GM23248 (cell line): ENCODE measurements around the gene PEAK1. TPM values are rescaled to one million over a fixed set of nuclear protein-coding genes. Genes with fewer than 3 reads are reported as not detected.
A peak's percentile ranks its signal among the peaks of the same experiment; 100 is the strongest.

Experiments
- DNase-seq: peaks from one replicate; pipeline ENCODE4 v3.0.0-alpha.2; 2015
- H2AFZ ChIP-seq: fragments of 200-600 bp; sonication (generic); 2 replicates; pipeline ENCODE4 v1.6.1; 2016; ENCODE audit warnings: antibody characterized with exemption
- H3F3A ChIP-seq: fragments of 200-600 bp; sonication (generic); 2 replicates; pipeline ENCODE4 v1.6.1; 2016; ENCODE audit warnings: mild to moderate bottlenecking, antibody characterized with exemption, mixed run types; ENCODE audit not compliant: insufficient read depth
- H3K27ac ChIP-seq: fragments of 200-600 bp; sonication (generic); 2 replicates; pipeline ENCODE4 v1.5.1; 2016; ENCODE audit warnings: mild to moderate bottlenecking
- H3K27me3 ChIP-seq: fragments of 200-600 bp; sonication (generic); replicated peaks from 2 replicates; pipeline ENCODE4 v1.6.1; 2016; ENCODE audit warnings: mild to moderate bottlenecking; ENCODE audit not compliant: insufficient read depth
- H3K36me3 ChIP-seq: fragments of 200-600 bp; sonication (generic); 2 replicates; pipeline ENCODE4 v1.6.1; 2016; ENCODE audit warnings: low read depth, mild to moderate bottlenecking
- H3K4me1 ChIP-seq: fragments of 200-600 bp; sonication (generic); 2 replicates; pipeline ENCODE4 v1.6.1; 2016; ENCODE audit warnings: mild to moderate bottlenecking; ENCODE audit not compliant: insufficient read depth
- H3K4me2 ChIP-seq: fragments of 200-600 bp; sonication (generic); one replicate; pipeline ENCODE4 v1.6.1; 2016; ENCODE audit warnings: mild to moderate bottlenecking; ENCODE audit not compliant: unreplicated experiment
- H3K4me3 ChIP-seq: fragments of 200-600 bp; sonication (generic); 2 replicates; pipeline ENCODE4 v1.5.1; 2016; ENCODE audit warnings: mild to moderate bottlenecking
- H3K79me2 ChIP-seq: fragments of 200-600 bp; sonication (generic); 2 replicates; pipeline ENCODE4 v1.6.1; 2016; ENCODE audit warnings: mild to moderate bottlenecking; ENCODE audit not compliant: insufficient read depth
- H3K9ac ChIP-seq: fragments of 200-600 bp; sonication (generic); 2 replicates; pipeline ENCODE4 v1.6.1; 2016; ENCODE audit warnings: mild to moderate bottlenecking
- H3K9me2 ChIP-seq: fragments of 200-600 bp; sonication (generic); 2 replicates; pipeline ENCODE4 v1.6.1; 2016; ENCODE audit warnings: mixed run types, mild to moderate bottlenecking, moderate library complexity; ENCODE audit not compliant: insufficient read depth
- H3K9me3 ChIP-seq: fragments of 200-600 bp; sonication (generic); one replicate; pipeline ENCODE4 v1.6.1; 2017; ENCODE audit warnings: low read depth
- H4K20me1 ChIP-seq: fragments of 200-600 bp; sonication (generic); 2 replicates; pipeline ENCODE4 v1.6.0; 2016; ENCODE audit not compliant: insufficient read depth
- EZH2 ChIP-seq: fragments of 200-600 bp; sonication (generic); IDR thresholded peaks from 2 replicates; pipeline ENCODE4 v1.6.1; 2018; ENCODE audit warnings: antibody characterized with exemption, mild to moderate bottlenecking; ENCODE audit not compliant: insufficient read depth, poor library complexity, severe bottlenecking
- EZH2phosphoT487 ChIP-seq: fragments of 200-600 bp; sonication (generic); IDR thresholded peaks from 2 replicates; pipeline ENCODE4 v1.6.1; 2018; ENCODE audit warnings: antibody characterized with exemption, moderate library complexity, mild to moderate bottlenecking, low read depth; ENCODE audit not compliant: insufficient read depth
- WGBS, 2 experiments: methylation state at CpG; one replicate each; pipeline ENCODE4 v1.1.6; 2015 to 2017; ENCODE audit warnings: low lambda C conversion rate in 2 of 2, low coverage in 1 of 2; ENCODE audit errors: missing lambda C conversion rate in 2 of 2; 5-methylcytosine and 5-hydroxymethylcytosine counted together
- in situ Hi-C: fragments of 300-500 bp; cut with MboI; formaldehyde crosslinking; loops from 2 replicates; pipeline ENCODE4 v1.15.0; 2020
- polyA plus RNA-seq: library from polyadenylated mRNA; unstranded; fragments of >200 nt; fragmentation: Nextera tagmentation; extraction: Ambion mirVana; gene quantifications from 2 replicates; pipeline ENCODE4 v1.2.1, GENCODE V29; 2016
- total RNA-seq: library from RNA; depleted of rRNA; stranded (reverse); fragments of >200 nt; shearing (Covaris generic); gene quantifications from 2 replicates; pipeline ENCODE4 v1.2.3, GENCODE V29; 2014

The PEAK1 gene
- total and polyA plus RNA-seq, 2 experiments from 2014 or later: 22.4 to 74.5 TPM

- Histone ChIP-seq H3K4me3 (no peak overlapping the region), H3K27me3 (no peaks in the 10 kb centered on the region), H3F3A (peaks cover 27% of the 10 kb centered on the region), H3K4me2 (no peak overlapping the region), H3K27ac (no peak overlapping the region), H3K9me3 (no peaks in the 10 kb centered on the region), H2AFZ (no peak overlapping the region), H4K20me1 (peaks cover 5% of the 10 kb centered on the region; the same call in 1 of the 2 replicates), H3K9ac (no peak overlapping the region), H3K4me1 (peaks cover 46% of the 10 kb centered on the region), H3K79me2 (peaks cover 73% of the 10 kb centered on the region), H3K36me3 (no peaks in the 10 kb centered on the region), H3K9me2 (no peaks in the 10 kb centered on the region)
- in situ Hi-C loops: no loop called here
- whole genome bisulfite sequencing, 2 experiments: 81 to 86% methylated on average over 3 of the region's 3 CpGs
- DNase-seq: no peak
- TF ChIP-seq EZH2phosphoT487 (no peak), EZH2 (no peak)
These were observed 352.1 kb downstream of the PEAK1 start for GRCh38 chr15:77067691-77068367.

GRCh38 chr15:77066971-77067690 lies 352.8 kb downstream of the PEAK1 start:
- peaks cover 33% of the 10 kb centered on the region for H3F3A ChIP-seq
- no peak overlapping the region for H2AFZ ChIP-seq
- H4K20me1 ChIP-seq: peaks cover 5% of the 10 kb centered on the region; the same call in 1 of the 2 replicates
- DNase-seq: peak; percentile 27
- in situ Hi-C loops: no loop called here
- H3K27me3 ChIP-seq: no peaks in the 10 kb centered on the region
- TF ChIP-seq EZH2phosphoT487: no peak
- TF ChIP-seq EZH2: no peak
- WGBS, 2 experiments: 96 to 100% methylated on average over 3 of the region's 3 CpGs
- peaks cover 53% of the 10 kb centered on the region for H3K4me1 ChIP-seq
- no peaks in the 10 kb centered on the region for H3K9me3 ChIP-seq
- peaks cover 80% of the 10 kb centered on the region for H3K79me2 ChIP-seq
- no peak overlapping the region for H3K4me3 ChIP-seq
- no peaks in the 10 kb centered on the region for H3K9me2 ChIP-seq
- H3K27ac ChIP-seq: no peak overlapping the region
- no peaks in the 10 kb centered on the region for H3K36me3 ChIP-seq
- H3K9ac ChIP-seq: no peak overlapping the region
- no peak overlapping the region for H3K4me2 ChIP-seq

DNA sequence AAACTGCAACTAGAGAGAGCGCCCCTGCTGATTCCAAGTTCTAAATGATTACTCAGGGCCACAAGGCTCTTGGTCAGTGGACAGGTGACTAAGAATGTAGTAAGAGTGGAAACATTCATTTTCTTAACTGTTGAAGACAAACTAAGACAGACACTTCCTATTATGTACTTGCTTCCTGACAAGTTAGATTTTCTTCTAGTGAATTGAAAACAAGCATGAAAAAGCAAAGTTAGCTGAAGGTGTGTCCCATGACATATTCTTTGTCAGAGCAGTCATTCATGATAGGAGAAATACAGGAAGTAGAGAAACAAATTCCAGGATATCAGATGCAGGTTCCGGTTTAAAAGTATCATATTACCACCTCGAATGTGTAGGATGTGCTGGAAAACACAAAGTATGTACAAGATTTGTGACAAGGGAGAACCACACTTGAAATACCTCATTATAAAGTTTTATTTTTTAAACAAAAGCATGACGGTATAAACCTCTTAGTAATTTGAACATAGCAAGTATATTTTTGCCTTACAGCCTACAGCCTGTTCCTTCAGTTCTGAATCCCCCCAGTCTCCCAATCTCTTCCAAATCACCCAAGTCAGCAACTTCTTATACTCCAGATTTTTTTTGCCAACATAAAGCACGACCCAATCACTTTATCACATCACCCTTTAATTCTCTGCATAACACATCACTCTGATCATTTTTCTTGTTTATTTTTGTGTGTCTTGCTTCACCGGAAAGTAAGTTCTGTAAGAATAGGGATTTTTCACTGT lies 355.2 kb downstream of the PEAK1 start:
- H3K27ac ChIP-seq: peak overlapping the region; percentile 23; the same call in 1 of the 2 replicates
- TF ChIP-seq EZH2phosphoT487: no peak
- TF ChIP-seq EZH2: no peak
- H3K4me3 ChIP-seq: no peak overlapping the region
- H3K4me1 ChIP-seq: peaks cover 70% of the 10 kb centered on the region
- H3K9me3 ChIP-seq: no peaks in the 10 kb centered on the region
- no peaks in the 10 kb centered on the region for H3K9me2 ChIP-seq
- peaks cover 87% of the 10 kb centered on the region for H3K79me2 ChIP-seq
- H4K20me1 ChIP-seq: peaks cover 5% of the 10 kb centered on the region; the same call in 1 of the 2 replicates
- peak; percentile 75 for DNase-seq
- in situ Hi-C loops: no loop called here
- peaks cover 50% of the 10 kb centered on the region for H3F3A ChIP-seq
- WGBS, 2 experiments: 68 to 79% methylated on average over 6 of the region's 6 CpGs
- H3K36me3 ChIP-seq: no peaks in the 10 kb centered on the region
- no peak overlapping the region for H2AFZ ChIP-seq
- no peaks in the 10 kb centered on the region for H3K27me3 ChIP-seq
- no peak overlapping the region for H3K9ac ChIP-seq
- H3K4me2 ChIP-seq: peak overlapping the region; percentile 61

GRCh38 chr15:77064063-77064462 lies 355.8 kb downstream of the PEAK1 start:
- Histone ChIP-seq H3K27me3 (no peaks in the 10 kb centered on the region), H3K4me1 (peaks cover 69% of the 10 kb centered on the region), H3F3A (peaks cover 55% of the 10 kb centered on the region), H4K20me1 (peaks cover 5% of the 10 kb centered on the region; the same call in 1 of the 2 replicates), H3K9me3 (no peaks in the 10 kb centered on the region), H3K9me2 (no peaks in the 10 kb centered on the region), H3K79me2 (peaks cover 87% of the 10 kb centered on the region), H3K9ac (no peak overlapping the region), H3K4me3 (no peak overlapping the region), H2AFZ (no peak overlapping the region), H3K36me3 (no peaks in the 10 kb centered on the region), H3K27ac (peak overlapping the region; percentile 23; the same call in 1 of the 2 replicates), H3K4me2 (peak overlapping the region; percentile 61)
- DNase-seq: no peak
- WGBS, 2 experiments: 81 to 86% methylated on average over 2 of the region's 2 CpGs
- in situ Hi-C loops: no loop called here
- TF ChIP-seq EZH2: no peak
- TF ChIP-seq EZH2phosphoT487: no peak
